Endothelial cell of umbilical vein (primary cell): ENCODE data around the gene THG1L. TPM values are rescaled to one million over a fixed set of nuclear protein-coding genes. Genes with fewer than 3 reads are reported as not detected.
A peak's percentile ranks its signal among the peaks of the same experiment; 100 is the strongest.

ENCODE experiments used
- BruUV-seq: library from RNA; stranded (reverse); fragments of 400-500 nt; replicated peaks from 2 replicates; lab custom pipeline; 2021; lab: Mats Ljungman, UMichigan
- CTCF ChIA-PET: fragments of 300-600, 350-600 bp; sonication (Branson Sonifier 250); formaldehyde crosslinking; loops from one replicate; lab custom pipeline; 2021; ENCODE audit warnings: antibody characterized with exemption, inconsistent platforms; lab: Charles Lee
- POLR2A ChIA-PET: fragments of 300-600, 350-600 bp; sonication (Branson Sonifier 250); formaldehyde crosslinking; loops from one replicate; lab custom pipeline; 2021; ENCODE audit warnings: antibody characterized with exemption, inconsistent platforms; lab: Charles Lee
- DNase-seq: peaks from one replicate; pipeline ENCODE4 v3.0.0-alpha.2; 2011; ENCODE audit warnings: low read depth, low spot score
- FAIRE-seq: peaks from 2 replicates; lab custom pipeline; 2011; peaks lifted over from hg19 to GRCh38; lab: Jason Lieb, UNC
- H2AFZ ChIP-seq: 2 replicates; pipeline ENCODE4 v1.6.0; 2012; ENCODE audit warnings: low read depth, low read length, control low read depth, inconsistent platforms
- H3K27ac ChIP-seq: 2 replicates; pipeline ENCODE4 v1.5.1; 2011; ENCODE audit warnings: low read depth, mild to moderate bottlenecking, control low read depth, low read length, moderate library complexity; ENCODE audit not compliant: insufficient read depth
- H3K27me3 ChIP-seq, 2 experiments: 2 replicates each; pipeline versions ENCODE4 v1.6.0 to v1.6.1; 2011; ENCODE audit warnings: low read length in 2 of 2, mixed read lengths in 1 of 2; ENCODE audit not compliant: control insufficient read depth in 2 of 2, insufficient read depth in 2 of 2
- H3K36me3 ChIP-seq, 2 experiments: 2 replicates in 1 of 2; 3 replicates in 1 of 2; pipeline ENCODE4 v1.5.1; 2011; ENCODE audit warnings: low read length in 2 of 2, mild to moderate bottlenecking in 1 of 2, moderate library complexity in 1 of 2; ENCODE audit not compliant: control insufficient read depth in 2 of 2, insufficient read depth in 2 of 2; ENCODE audit errors: extremely low read depth in 1 of 2
- H3K4me1 ChIP-seq: 3 replicates; pipeline ENCODE4 v1.5.1; 2011; ENCODE audit warnings: mild to moderate bottlenecking, low read length; ENCODE audit not compliant: control insufficient read depth, insufficient read depth; ENCODE audit errors: extremely low read depth
- H3K4me2 ChIP-seq: 2 replicates; pipeline ENCODE4 v1.6.1; 2011; ENCODE audit warnings: low read length, control low read depth, mixed read lengths; ENCODE audit not compliant: insufficient read depth
- H3K4me3 ChIP-seq, 3 experiments: fragments of 200-600 bp in 1 of 3; sonication (generic), shearing (Covaris generic) in 1 of 3; replicated peaks in 1 of 3; 2 replicates each; pipeline ENCODE4 v1.5.1; 2011 to 2016; ENCODE audit warnings: control low read depth in 3 of 3, low read length in 3 of 3, mild to moderate bottlenecking in 2 of 3, inconsistent platforms in 1 of 3, low read depth in 1 of 3, moderate library complexity in 1 of 3; ENCODE audit not compliant: insufficient read depth in 1 of 3
- H3K79me2 ChIP-seq: 2 replicates; pipeline ENCODE4 v1.6.0; 2012; ENCODE audit warnings: low read length, inconsistent platforms; ENCODE audit not compliant: control insufficient read depth, insufficient read depth
- H3K9ac ChIP-seq: replicated peaks from 2 replicates; pipeline ENCODE3; 2011; ENCODE audit warnings: low read length, control low read depth; ENCODE audit not compliant: insufficient read depth; ENCODE audit errors: extremely low read depth
- H3K9me1 ChIP-seq: replicated peaks from 3 replicates; pipeline ENCODE4 v1.6.0; 2011; ENCODE audit warnings: mild to moderate bottlenecking, low read length; ENCODE audit not compliant: control insufficient read depth, insufficient read depth; ENCODE audit errors: extremely low read depth
- H3K9me3 ChIP-seq: replicated peaks from 2 replicates; pipeline ENCODE4 v1.5.1; 2012; ENCODE audit warnings: low read length, inconsistent platforms; ENCODE audit not compliant: control insufficient read depth, insufficient read depth
- H4K20me1 ChIP-seq: replicated peaks from 2 replicates; pipeline ENCODE3; 2011; ENCODE audit warnings: mild to moderate bottlenecking, low read length; ENCODE audit not compliant: control insufficient read depth, insufficient read depth; ENCODE audit errors: extremely low read depth
- CTCF ChIP-seq, 2 donors: IDR thresholded peaks; 1 replicate in 1 of 2; 2 replicates in 1 of 2; pipeline ENCODE4 v1.5.1; 2011; ENCODE audit warnings: low read length in 2 of 2, mild to moderate bottlenecking in 2 of 2, moderate library complexity in 2 of 2, control low read depth in 1 of 2, inconsistent platforms in 1 of 2, low read depth in 1 of 2; ENCODE audit not compliant: insufficient read depth in 1 of 2; ENCODE audit errors: extremely low read depth in 1 of 2
- FOS ChIP-seq: IDR thresholded peaks from 2 replicates; pipeline ENCODE4 v1.6.1; 2011; ENCODE audit warnings: mild to moderate bottlenecking, low read length, moderate library complexity, borderline replicate concordance; ENCODE audit not compliant: insufficient read depth
- GATA2 ChIP-seq: IDR thresholded peaks from 2 replicates; pipeline ENCODE4 v1.7.0; 2011; ENCODE audit warnings: low read depth, mild to moderate bottlenecking, moderate library complexity, mixed read lengths, low read length; ENCODE audit not compliant: insufficient read length, insufficient read depth
- JUN ChIP-seq: IDR thresholded peaks from 2 replicates; pipeline ENCODE4 v1.6.1; 2011; ENCODE audit warnings: borderline replicate concordance, low read depth; ENCODE audit not compliant: insufficient read length, insufficient read depth
- dilution Hi-C: fragments of 300-500 bp; cut with MboI; formaldehyde crosslinking; loops from one replicate; pipeline ENCODE4 v1.15.0; 2019; ENCODE audit warnings: low sequenced_read_pairs; ENCODE audit not compliant: extremely low pct_ligation_motif_present
- intact Hi-C: fragments of 100-400 bp; cut with micrococcal nuclease; formaldehyde crosslinking; loops from one replicate; pipeline ENCODE4 v1.10.0; 2022
- polyA plus RNA-seq, 4 experiments: library from polyadenylated mRNA; depleted of rRNA in 3 of 4; stranded (reverse) in 3 of 4; unstranded in 1 of 4; fragments of >200 nt; gene quantifications; 2 replicates each; pipeline versions ENCODE4 v1.2.1 to v1.2.3, GENCODE V29; 2011 to 2012; ENCODE audit warnings: missing spikeins in 1 of 4
- total RNA-seq: library from RNA; stranded (reverse); gene quantifications from 2 replicates; pipeline ENCODE4 v1.2.3, GENCODE V29; 2021

Gene THG1L
- total and polyA plus RNA-seq, 2 donors (not counting 3 experiments of a cell fraction or from before 2014, with no cell fraction given), result 4.4 to 7.6 TPM

DNA sequence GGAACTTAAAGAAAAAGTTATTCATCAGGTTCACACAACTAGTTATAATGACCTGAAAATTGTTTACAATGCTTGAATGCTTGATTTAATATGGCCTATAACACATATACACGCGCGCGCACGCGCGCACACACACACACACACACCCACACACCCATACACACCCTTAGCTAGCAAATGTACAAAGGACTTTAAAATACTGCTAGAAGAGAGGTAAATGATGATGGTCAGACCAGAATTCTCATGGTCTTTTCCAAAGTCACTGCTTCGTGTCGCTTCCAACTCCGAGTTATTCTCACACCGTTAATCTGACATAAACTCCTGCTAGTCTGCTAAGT is 18.2 kb downstream of the THG1L start:
- H3K9me1 ChIP-seq, result no peaks in the 10 kb centered on the region
- H3K27ac ChIP-seq, result no peak overlapping the region
- peaks cover 14% of the 10 kb centered on the region for H3K79me2 ChIP-seq
- no peaks in the 10 kb centered on the region for H3K27me3 ChIP-seq
- H3K4me1 ChIP-seq, result peaks cover 17% of the 10 kb centered on the region
- POLR2A ChIA-PET, result no interaction called here
- no peak overlapping the region for H3K9ac ChIP-seq
- H4K20me1 ChIP-seq, result no peaks in the 10 kb centered on the region
- no peak for DNase-seq
- H3K36me3 ChIP-seq, result peaks cover 0 to 7% of the 10 kb centered on the region in 2 experiments
- intact Hi-C loops, result no loop called here
- TF ChIP-seq JUN, result no peak
- no peak for TF ChIP-seq CTCF (IDR thresholded peaks at IDR 0.05; ENCODE audit: extremely low read depth in 1 of 2, insufficient read depth in 1 of 2, low read depth in 1 of 2, low read length in 2 of 2)
- no peak for FAIRE-seq
- CTCF ChIA-PET, result interaction anchor here (0.9 kb wide), 1 partner anchor 199 kb away, joined by 3 read pairs; no protein-coding TSS in a partner anchor
- BruUV-seq, result no TSS peak
- H3K4me3 ChIP-seq, result no peak overlapping the region
- H3K9me3 ChIP-seq, result no peaks in the 10 kb centered on the region
- no peak overlapping the region for H2AFZ ChIP-seq
- dilution Hi-C loops, result no loop called here
- no peak overlapping the region for H3K4me2 ChIP-seq

DNA sequence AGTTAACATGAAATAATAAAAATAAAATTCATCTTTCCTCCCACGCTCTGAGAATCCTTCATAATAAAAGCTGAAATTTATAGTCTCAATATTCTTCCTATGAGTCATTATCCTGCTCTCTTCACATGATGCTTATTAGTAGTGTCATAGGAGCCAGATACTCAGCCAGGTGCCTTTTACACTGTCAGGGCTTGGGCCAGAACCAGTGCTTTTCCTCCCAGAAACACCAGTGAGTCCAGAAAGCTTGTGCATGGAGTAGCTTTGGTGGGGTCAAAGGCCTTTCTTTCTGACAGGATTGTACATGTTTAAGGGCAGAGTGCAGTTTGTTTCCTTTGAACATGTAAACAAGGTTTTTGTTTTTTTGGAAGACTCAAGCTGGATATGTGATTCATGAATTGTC is 19.1 kb downstream of the THG1L start:
- peaks cover 8% of the 10 kb centered on the region for H3K79me2 ChIP-seq
- DNase-seq, result peak; percentile 22
- H3K9me1 ChIP-seq, result no peaks in the 10 kb centered on the region
- ChIA-PET CTCF (interaction anchor here (0.7 to 1.0 kb wide), 2 partner anchors 13 to 422 kb away, joined by 3 to 4 read pairs; no protein-coding TSS in a partner anchor), POLR2A (no interaction called here)
- no peak overlapping the region for H3K4me2 ChIP-seq
- FAIRE-seq, result no peak
- no peaks in the 10 kb centered on the region for H3K27me3 ChIP-seq
- BruUV-seq, result no TSS peak
- dilution Hi-C loops, result no loop called here
- TF ChIP-seq JUN, result peak; percentile 55
- TF ChIP-seq FOS, result peak; percentile 64
- no peak for TF ChIP-seq GATA2
- no peak overlapping the region for H2AFZ ChIP-seq
- H3K36me3 ChIP-seq, result peaks cover 2 to 7% of the 10 kb centered on the region in 2 experiments
- no peak overlapping the region for H3K27ac ChIP-seq
- intact Hi-C loops, result no loop called here
- H3K4me3 ChIP-seq, result no peak overlapping the region
- no peaks in the 10 kb centered on the region for H4K20me1 ChIP-seq
- H3K4me1 ChIP-seq, result peaks cover 8% of the 10 kb centered on the region
- no peaks in the 10 kb centered on the region for H3K9me3 ChIP-seq
- no peak overlapping the region for H3K9ac ChIP-seq
